Left colon (tissue), 2 donors: Measurements from ENCODE around the gene TRIM67. TPM values are rescaled to one million over a fixed set of nuclear protein-coding genes. Genes with fewer than 3 reads are reported as not detected.

Experiments
- ATAC-seq: fragments of 200-7000 bp; cut with Tn5 transposase; one replicate; pipeline ENCODE4 v1.9.1; 2020; ENCODE audit warnings: mild to moderate bottlenecking, moderate library complexity
- DNase-seq, 2 donors: peaks; one replicate each; pipeline ENCODE4 v3.0.0-alpha.2; 2020
- intact Hi-C, 2 donors: fragments of 100-400 bp; cut with DNase I in 1 of 2; cut with micrococcal nuclease in 1 of 2; formaldehyde crosslinking; loops; one replicate each; pipeline versions ENCODE4 v1.11.2 to v1.14.0; 2022; cut with DNase I, micrococcal nuclease
- total RNA-seq, 2 donors: library from RNA; stranded (reverse); fragmentation: NEBNext Ultra II Directional; extraction: Animal tissue kit (Norgen Biotek cat#: 25700); gene quantifications; one replicate each; pipeline ENCODE4 v1.2.1, GENCODE V29; 2021
- donor health status: DM: no; HTN: no; CAD: no.
- donor health status: DM: yes; HTN: yes; CAD: no.

The TRIM67 gene
- total RNA-seq, 2 donors from 2014 or later, result 0.03 TPM; not detected in 1

- intact Hi-C loops, result loop anchor here in 1 of 2 donors (10.0 kb wide), 1 partner anchor 302 kb away; no protein-coding TSS in a partner anchor
- DNase-seq (peak; percentile 65 to 66), ATAC-seq (peak; percentile 90)
These were observed 54.6 kb downstream of the TRIM67 start for GRCh38 chr1:231216498-231216897.

DNA sequence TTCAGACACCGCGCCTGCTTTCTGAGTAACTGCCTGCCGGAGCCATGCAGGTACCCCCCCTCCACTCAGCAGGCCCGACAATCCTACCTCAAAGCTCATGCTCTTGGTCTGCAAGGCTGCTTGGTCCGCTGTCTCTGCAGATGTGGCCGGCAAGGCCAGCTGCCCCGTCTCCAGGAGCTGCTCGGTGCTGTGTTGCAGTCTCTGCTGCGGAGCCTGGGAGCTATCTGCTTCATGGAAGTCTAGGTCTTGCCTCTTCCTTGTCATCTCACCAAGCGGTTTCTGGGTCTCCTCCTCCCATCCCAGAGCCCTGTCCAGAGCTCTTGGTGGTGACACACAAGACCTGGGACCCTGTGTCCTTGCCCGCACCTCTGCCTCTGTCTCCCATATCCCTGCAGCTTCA lies 55.2 kb downstream of the TRIM67 start:
- DNase-seq, result no peak
- intact Hi-C loops, result loop anchor here in 1 of 2 donors (10.0 kb wide), 1 partner anchor 302 kb away; no protein-coding TSS in a partner anchor

DNA sequence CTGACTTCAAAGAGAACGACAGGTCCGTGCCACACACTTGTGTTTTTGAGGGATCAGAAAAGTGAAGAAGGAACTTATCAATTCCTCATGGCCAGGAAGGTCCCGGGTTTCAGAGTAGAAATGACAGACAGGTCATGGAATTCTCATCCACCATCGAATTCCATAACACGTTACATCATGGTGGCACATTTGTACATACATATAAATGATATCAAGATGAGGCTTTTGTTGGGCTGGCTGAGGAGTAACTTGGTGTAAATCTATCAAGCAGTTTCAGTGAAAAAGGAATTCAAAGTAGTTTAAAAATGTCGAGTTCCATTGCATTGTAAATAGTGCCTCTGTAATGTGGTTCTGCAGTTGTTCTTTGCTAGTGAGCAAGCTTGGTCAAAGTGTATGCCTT lies 56.2 kb downstream of the TRIM67 start:
- DNase-seq (no peak), ATAC-seq (no peak)
- intact Hi-C loops, result loop anchor here in 1 of 2 donors (10.0 kb wide), 1 partner anchor 303 kb away; no protein-coding TSS in a partner anchor

More for the DNA sequence above, 55.2 kb downstream of the TRIM67 start:
- ATAC-seq, result no peak

DNA sequence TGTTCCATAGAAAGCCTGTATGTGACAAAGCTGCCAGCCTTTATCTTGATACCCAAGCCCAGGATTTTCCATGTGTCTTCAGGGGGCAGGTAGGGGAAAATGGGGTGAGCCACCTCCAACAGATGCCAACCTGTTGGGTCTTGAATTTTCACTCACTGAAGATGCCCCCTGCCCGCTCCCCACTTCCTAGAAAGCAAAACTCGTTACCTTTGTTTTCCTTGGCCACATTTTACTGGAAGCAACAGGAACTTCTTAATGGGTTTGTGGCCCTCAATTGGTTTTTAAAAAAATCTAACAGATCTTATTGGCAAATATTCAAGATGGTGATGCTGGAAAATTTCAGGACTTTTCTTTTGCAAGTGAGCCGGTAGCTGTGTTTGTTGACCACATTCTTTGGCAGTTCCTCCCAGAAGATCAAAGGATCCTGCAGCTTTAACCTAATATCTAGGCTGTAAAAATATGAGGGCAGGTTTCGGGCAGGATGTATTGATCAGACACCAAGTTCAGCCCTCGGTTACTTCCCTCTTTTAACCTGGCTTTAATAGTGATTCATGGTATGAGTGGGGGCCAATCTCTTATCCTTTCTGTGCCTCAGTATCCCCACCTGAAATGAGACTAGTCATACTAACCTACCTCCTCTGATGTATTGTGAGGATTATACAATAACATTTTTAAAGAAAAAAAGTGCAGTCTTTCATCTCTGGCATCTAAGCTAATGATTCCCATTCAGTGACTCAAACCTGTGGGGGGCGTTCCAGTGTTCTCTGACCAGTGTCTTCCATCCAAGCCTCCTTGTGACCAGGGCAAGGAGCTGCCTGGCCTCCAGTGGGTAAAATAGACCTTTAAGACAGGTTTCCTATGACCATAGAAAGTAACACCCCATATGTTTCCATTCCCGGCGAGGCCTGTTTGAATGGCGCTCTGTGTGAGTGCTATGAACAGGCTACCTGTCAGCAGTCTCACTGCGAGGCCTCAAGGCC lies 57.9 kb downstream of the TRIM67 start:
- ATAC-seq, result no peak
- DNase-seq, result no peak
- intact Hi-C loops, result loop anchor here in 1 of 2 donors (10.0 kb wide), 1 partner anchor 305 kb away; no protein-coding TSS in a partner anchor

DNA sequence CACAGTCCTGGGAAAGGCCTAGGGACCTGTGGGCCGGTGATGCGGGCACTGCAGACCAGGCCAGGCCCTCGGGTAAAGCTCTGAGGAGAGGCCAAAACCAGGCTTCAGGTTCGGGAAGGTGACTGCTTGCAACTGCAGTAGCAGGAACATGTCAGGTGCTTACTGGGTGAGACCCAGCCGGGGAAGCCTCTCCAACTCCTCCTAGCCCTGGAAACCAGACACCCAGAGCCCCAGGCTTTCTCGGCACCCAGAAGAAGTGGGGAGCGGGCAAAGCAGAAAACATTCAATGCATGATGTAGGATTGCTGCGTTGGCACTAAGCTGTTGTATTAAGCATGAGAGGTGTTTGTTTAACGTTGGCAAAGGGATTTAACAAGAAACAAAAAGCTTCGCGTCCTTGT lies 58.9 kb downstream of the TRIM67 start:
- DNase-seq, result no peak
- intact Hi-C loops, result no loop called here
- ATAC-seq, result no peak

DNA sequence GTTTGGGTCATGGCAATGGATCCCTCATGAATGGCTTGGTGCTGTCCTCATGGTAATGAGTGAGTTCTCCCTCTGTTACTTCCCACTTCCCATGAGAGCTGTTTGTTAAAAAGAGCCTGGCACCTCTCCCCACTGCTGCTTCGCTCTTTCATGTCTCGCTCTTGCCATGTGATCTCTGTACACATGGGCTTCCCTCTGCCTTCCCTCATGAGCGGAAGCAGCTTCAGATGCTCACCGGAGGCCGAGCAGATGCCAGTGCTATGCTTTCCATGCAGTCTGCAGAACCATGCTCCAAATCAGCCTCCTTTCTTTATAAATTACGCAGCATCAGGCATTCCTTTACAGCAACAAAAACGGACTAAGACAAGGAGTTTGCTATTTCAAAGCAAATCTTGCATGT lies 64.3 kb downstream of the TRIM67 start:
- ATAC-seq (no peak), DNase-seq (no peak)
- intact Hi-C loops, result no loop called here

- DNase-seq (no peak), ATAC-seq (no peak)
- intact Hi-C loops, result no loop called here
These were observed 69.7 kb downstream of the TRIM67 start for GRCh38 chr1:231231511-231231910.

GRCh38 chr1:231232870-231233734 lies 71.2 kb downstream of the TRIM67 start:
- DNase-seq, result no peak
- ATAC-seq, result peak; percentile 69
- intact Hi-C loops, result no loop called here

DNA sequence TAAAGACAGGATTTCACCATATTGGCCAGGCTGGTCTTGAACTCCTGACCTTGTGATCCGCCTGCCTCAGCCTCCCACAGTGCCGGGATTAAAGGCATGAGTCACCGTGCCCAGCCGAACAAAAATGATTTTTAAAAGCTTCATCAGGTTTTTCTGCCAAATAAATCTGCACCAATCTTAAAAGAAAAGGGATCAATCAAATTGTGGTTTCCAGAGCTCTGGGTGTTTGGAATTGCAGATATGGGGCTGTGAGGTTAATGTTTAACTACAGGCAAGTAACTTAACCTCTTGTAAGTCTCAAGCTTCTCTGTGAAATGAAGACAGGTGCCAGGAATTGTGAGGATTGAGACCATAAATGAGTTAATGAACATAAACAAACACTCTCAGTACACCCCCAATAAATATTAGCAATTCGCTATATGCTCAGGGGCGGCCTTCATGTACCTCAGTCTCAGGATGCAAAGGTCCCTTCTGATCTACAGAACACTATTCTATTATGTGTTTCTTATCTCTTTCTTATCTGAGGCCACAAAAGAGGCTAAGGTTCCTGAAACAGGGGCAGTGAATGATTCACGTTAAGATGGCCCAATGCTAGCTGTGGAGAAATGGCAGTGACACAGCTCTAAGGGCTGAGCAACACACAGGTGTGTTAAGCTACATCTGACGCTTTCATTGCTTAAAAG lies 72.0 kb downstream of the TRIM67 start:
- peak; percentile 81 for ATAC-seq
- DNase-seq, result no peak
- intact Hi-C loops, result no loop called here

DNA sequence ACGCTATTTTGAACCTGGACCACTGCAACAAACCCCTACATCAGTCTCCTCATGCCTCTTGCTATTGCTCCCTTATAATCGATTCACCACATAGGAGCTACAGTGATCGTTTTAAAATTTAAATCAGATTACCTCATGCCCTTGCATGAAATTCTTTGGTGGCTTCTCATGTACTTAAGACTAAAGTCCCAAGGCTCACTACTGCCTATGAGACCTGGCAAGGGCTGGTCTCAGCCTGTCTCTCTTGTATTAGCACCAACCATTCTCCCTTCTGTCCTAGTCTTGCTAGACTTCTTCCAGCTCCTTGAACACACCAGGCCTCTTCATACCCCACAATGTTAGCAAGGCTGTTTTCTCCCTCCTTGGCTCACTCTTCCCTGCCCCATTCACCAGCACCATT lies 72.6 kb downstream of the TRIM67 start:
- no peak for DNase-seq
- intact Hi-C loops, result no loop called here
- ATAC-seq, result peak; percentile 13

GRCh38 chr1:231235526-231236207 lies 73.8 kb downstream of the TRIM67 start:
- intact Hi-C loops, result no loop called here
- DNase-seq (no peak), ATAC-seq (no peak)

DNA sequence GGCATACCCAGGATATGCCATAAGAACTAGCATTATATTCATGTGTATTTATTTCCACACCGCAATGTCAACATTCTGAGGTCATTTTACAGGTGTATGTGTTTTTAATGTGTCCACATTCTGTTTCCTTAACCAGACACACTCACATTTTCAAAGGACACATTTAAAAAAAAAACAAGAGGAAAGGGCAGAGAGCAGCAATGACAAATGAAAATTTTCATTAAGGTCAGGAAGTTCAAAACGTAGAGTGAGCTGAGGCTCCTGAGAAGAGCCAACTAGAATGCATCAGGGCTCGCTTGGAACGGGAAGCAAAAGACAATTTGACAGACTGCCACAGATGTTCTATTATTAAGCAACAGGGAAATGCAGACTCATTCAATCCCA lies 74.3 kb downstream of the TRIM67 start:
- intact Hi-C loops, result no loop called here
- DNase-seq (no peak), ATAC-seq (peak; percentile 44)

DNA sequence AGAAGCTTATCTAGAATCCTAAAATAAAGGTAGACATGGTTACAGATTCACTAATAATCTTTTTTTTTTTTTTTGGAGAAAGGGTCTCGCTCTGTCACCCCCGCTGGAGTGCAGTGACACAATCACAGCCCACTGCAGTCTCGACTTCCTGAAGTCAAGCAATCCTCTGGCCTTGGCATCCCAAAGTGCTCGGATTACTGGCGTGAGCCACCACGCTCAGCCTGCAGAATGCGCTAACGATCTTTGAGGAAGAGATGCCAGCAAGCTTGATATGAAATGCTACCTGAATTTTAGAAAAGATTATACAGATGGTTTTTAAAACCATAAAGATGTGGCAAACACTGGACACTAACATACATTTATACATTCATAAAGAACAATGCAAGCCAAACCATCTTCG lies 75.1 kb downstream of the TRIM67 start:
- ATAC-seq, result no peak
- intact Hi-C loops, result no loop called here
- no peak for DNase-seq

GRCh38 chr1:231238298-231238697 lies 76.4 kb downstream of the TRIM67 start:
- intact Hi-C loops, result no loop called here
- DNase-seq, result no peak
- ATAC-seq, result no peak

DNA sequence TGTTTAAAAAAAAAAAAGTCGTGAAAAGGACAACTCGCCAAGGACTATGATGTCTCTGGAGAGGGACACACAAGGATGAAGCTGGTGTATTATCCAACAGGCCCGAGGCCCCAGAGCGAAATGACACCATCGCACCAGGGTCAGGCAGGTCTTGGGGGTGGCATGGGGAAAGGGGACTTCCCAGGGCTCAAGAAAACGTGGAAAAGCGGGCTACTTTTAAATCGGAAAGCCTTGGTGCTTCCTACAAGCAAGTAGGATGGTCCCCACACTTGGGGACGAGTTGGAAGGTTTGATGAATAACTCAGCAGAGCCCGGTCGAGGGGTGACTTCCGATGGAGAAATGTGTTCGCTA lies 78.6 kb downstream of the TRIM67 start:
- peak; percentile 21 for ATAC-seq
- intact Hi-C loops, result no loop called here
- no peak for DNase-seq

DNA sequence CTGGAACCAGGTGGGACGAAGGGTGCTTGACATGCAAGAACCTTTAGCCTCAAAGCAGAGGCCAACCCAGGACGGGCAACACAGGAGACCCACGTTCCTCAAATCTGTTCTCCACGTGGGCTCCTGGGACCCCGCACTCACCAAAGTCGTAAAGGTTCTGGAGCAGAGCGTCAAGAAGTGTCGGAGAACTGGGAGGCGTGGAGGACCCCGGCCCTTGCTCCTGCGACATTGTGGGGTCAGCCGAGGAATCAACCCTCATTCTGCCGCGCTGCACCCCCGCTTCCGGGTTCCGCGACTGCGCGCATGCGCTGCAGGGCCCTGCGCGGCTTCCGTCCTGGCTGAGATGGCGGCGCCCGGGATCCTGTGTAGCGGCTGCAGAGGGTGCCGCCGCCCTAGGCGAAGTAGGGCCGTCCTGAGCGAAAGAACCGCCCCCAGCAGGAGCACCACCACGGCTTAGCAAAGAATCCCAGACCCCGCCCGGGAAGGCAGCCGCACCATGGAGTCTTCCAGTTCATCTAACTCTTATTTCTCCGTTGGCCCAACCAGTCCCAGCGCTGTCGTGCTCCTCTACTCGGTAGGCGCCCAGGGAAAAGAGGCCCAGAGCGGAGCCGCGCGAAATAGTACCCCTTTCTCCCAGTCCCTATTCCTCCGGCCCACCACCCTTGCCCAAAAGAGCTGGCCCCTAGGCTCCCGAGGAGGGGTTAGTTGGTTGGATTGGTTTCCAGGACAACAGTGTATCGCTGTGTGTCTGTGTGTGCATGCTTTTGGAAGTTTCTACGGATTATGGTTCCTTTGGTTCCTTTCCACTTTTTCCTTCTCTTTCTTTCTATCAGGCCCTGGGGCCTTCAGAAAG lies 79.3 kb downstream of the TRIM67 start, which contains the start of gene GNPAT:
Gene GNPAT, plus strand, starts transcription at position 330 of the 853 bp plus-strand sequence. Its CDS starts 167 bp downstream, at position 497.
- peak; percentile 84 to 91 for DNase-seq
- intact Hi-C loops, result no loop called here
- peak; percentile 92 for ATAC-seq

DNA sequence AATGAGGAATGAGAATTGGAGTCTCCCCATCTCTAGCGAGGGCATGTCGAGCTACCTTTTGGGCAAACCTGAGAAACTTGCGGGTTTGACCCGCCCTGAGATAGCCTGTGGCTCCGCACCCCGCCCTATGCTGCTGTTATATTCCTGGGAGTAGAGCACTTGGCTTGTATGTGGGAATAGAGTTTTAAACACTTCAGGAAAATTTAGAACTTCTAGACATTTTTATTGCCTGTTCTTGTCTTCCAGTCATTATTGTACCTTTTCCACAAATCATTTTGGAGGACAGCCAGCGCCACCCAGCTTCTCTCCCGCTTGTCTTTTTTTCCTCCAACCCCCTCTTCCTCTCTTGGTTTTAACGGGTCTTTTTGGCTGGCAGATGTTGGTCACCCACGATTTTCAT lies 79.9 kb downstream of the TRIM67 start:
- DNase-seq (peak; percentile 51 to 52), ATAC-seq (peak; percentile 68)
- intact Hi-C loops, result no loop called here
